ENCODE results near the gene LIFR. TPM values are rescaled to one million over a fixed set of nuclear protein-coding genes. Genes with fewer than 3 reads are reported as not detected.

LIFR gene
- polyA plus RNA-seq (5.8 and 6.1 TPM in 2 replicates), polyA minus RNA-seq (24.8 and 25.6 TPM in 2 replicates)

- peak; percentile 49 for TF ChIP-seq RAD21 (conservative IDR thresholded peaks at IDR 0.05)
- TF ChIP-seq EZH2 (IDR thresholded peaks at IDR 0.05; ENCODE audit: borderline replicate concordance, insufficient read depth, low read length, poor library complexity, severe bottlenecking), result no peak
- TF ChIP-seq MXI1 (conservative IDR thresholded peaks at IDR 0.05; ENCODE audit: poor library complexity, severe bottlenecking), result peak; percentile 56
- TF ChIP-seq TAF1 (IDR thresholded peaks at IDR 0.05; ENCODE audit: low read depth), result peak; percentile 85
- no peak for TF ChIP-seq CTCF (IDR thresholded peaks at IDR 0.05; ENCODE audit: poor library complexity, severe bottlenecking)
- TF ChIP-seq EP300 (conservative IDR thresholded peaks at IDR 0.05; ENCODE audit: poor library complexity, severe bottlenecking), result no peak
- peak; percentile 53 for TF ChIP-seq SMC3 (conservative IDR thresholded peaks at IDR 0.05; ENCODE audit: poor library complexity)
- peak; percentile 87 for TF ChIP-seq POLR2AphosphoS5 (IDR thresholded peaks at IDR 0.05)
- peak; percentile 96 for TF ChIP-seq REST (IDR thresholded peaks at IDR 0.05; ENCODE audit: borderline replicate concordance)
- Histone ChIP-seq H3K4me3 (ENCODE audit: low read length) (peak within 1 kb of the TSS; percentile 91), H3K36me3 (ENCODE audit: insufficient read depth, low read length) (no peaks in the 10 kb centered on the region), H3K4me2 (ENCODE audit: low read length) (peak within 1 kb of the TSS; percentile 81), H2AFZ (ENCODE audit: low read depth, low read length) (peak within 1 kb of the TSS; percentile 90), H4K20me1 (ENCODE audit: insufficient read depth) (no peaks in the 10 kb centered on the region), H3K79me2 (replicated peaks; ENCODE audit: insufficient read depth, low read length) (no peaks in the 10 kb centered on the region), H3K27me3 (ENCODE audit: insufficient read depth, low read depth, low read length) (no peaks in the 10 kb centered on the region), H3K9ac (ENCODE audit: low read length) (peak within 1 kb of the TSS; percentile 93), H3F3A (ENCODE audit: insufficient read depth, low read length, poor library complexity, severe bottlenecking) (no peaks in the 10 kb centered on the region), H3K9me3 (ENCODE audit: low read length) (no peaks in the 10 kb centered on the region), H3K27ac (ENCODE audit: low read length) (peak within 1 kb of the TSS; percentile 91), H3K9me2 (ENCODE audit: insufficient read depth, low read length) (no peaks in the 10 kb centered on the region)
These were observed at the start of gene LIFR for GRCh38 chr5:38556599-38557307. LIFR (minus strand) TSS chr5:38556646; CDS start chr5:38530647, 25,999 bp downstream.

- Histone ChIP-seq H3F3A (ENCODE audit: insufficient read depth, low read length, poor library complexity, severe bottlenecking) (no peaks in the 10 kb centered on the region), H3K27me3 (ENCODE audit: insufficient read depth, low read depth, low read length) (no peaks in the 10 kb centered on the region), H3K9ac (ENCODE audit: low read length) (no peak overlapping the region), H3K9me3 (ENCODE audit: low read length) (no peaks in the 10 kb centered on the region), H3K9me2 (ENCODE audit: insufficient read depth, low read length) (no peaks in the 10 kb centered on the region), H3K79me2 (replicated peaks; ENCODE audit: insufficient read depth, low read length) (no peaks in the 10 kb centered on the region), H3K4me2 (ENCODE audit: low read length) (no peak overlapping the region), H4K20me1 (ENCODE audit: insufficient read depth) (no peaks in the 10 kb centered on the region), H3K27ac (ENCODE audit: low read length) (no peak overlapping the region), H2AFZ (ENCODE audit: low read depth, low read length) (no peak overlapping the region), H3K4me3 (ENCODE audit: low read length) (no peak overlapping the region), H3K36me3 (ENCODE audit: insufficient read depth, low read length) (no peaks in the 10 kb centered on the region)
- TF ChIP-seq CTCF (IDR thresholded peaks at IDR 0.05; ENCODE audit: poor library complexity, severe bottlenecking), result no peak
- TF ChIP-seq RAD21 (conservative IDR thresholded peaks at IDR 0.05), result no peak
These were observed 49.2 kb upstream of the LIFR start for GRCh38 chr5:38605610-38606009.

Data from neural cell (in vitro differentiated cells).